K562 (cell line): Measurements from ENCODE around the gene RCOR2. TPM values are rescaled to one million over a fixed set of nuclear protein-coding genes. Genes with fewer than 3 reads are reported as not detected.

Experiments
- GABPB2 ChIP-seq: fragments of 250-450 bp; sonication (Bioruptor Pico); conservative IDR thresholded peaks from 2 replicates; pipeline ENCODE4 v1.5.1; 2021; ENCODE audit warnings: mild to moderate bottlenecking
- MYC ChIP-seq, 2 experiments: fragments of 250-450 bp in 1 of 2; sonication (Bioruptor Pico) in 1 of 2; IDR thresholded peaks; 2 replicates each; pipeline versions ENCODE4 v1.5.1 to v1.6.1; 2012 to 2021; ENCODE audit warnings: low read depth in 2 of 2, borderline replicate concordance in 1 of 2, improper control_type of control experiment in 1 of 2, low read length in 1 of 2, mild to moderate bottlenecking in 1 of 2, moderate library complexity in 1 of 2
- SMARCA4 ChIP-seq: fragments of 450-650 bp; IDR thresholded peaks from 2 replicates; pipeline ENCODE4 v1.6.1; 2016
- ZBTB17 ChIP-seq: fragments of 450-650 bp; formaldehyde crosslinking; IDR thresholded peaks from 2 replicates; pipeline ENCODE4 v1.4.0; 2020; ENCODE audit warnings: mild to moderate bottlenecking
- polyA plus RNA-seq, 8 experiments: library from polyadenylated mRNA; depleted of rRNA in 4 of 8; stranded (reverse) in 5 of 8; unstranded in 3 of 8; fragments of >200 nt; fragmentation: Nextera tagmentation in 2 of 8; fragmentation: Illumina TruSeq in 1 of 8; extraction: Ambion mirVana in 2 of 8; extraction: Trizol in 1 of 8; gene quantifications; 2 replicates each; pipeline versions ENCODE4 v1.2.1 to v1.2.3, GENCODE V29; 2011 to 2014; ENCODE audit warnings: inconsistent platforms in 1 of 8, missing spikeins in 1 of 8
- total RNA-seq, 7 experiments: library from RNA; depleted of rRNA in 6 of 7; stranded (reverse); fragments of >200 nt in 6 of 7; fragmentation: Illumina TruSeq in 2 of 7; extraction: Trizol in 2 of 7; gene quantifications; 2 replicates each; pipeline versions ENCODE4 v1.2.1 to v1.2.3, GENCODE V29; 2011 to 2021; ENCODE audit warnings: low replicate concordance in 1 of 7
- TF ChIP-seq, protein P1 (sequence below): fragments of 200-600 bp; sonication (generic); IDR thresholded peaks from one replicate; pipeline ENCODE4 v1.6.1; 2012; ENCODE audit warnings: mild to moderate bottlenecking, low read depth, low read length, inconsistent platforms
- TF ChIP-seq, protein P2 (sequence below): fragments of 450-650 bp; IDR thresholded peaks from 2 replicates; pipeline ENCODE4 v1.6.1; 2017; ENCODE audit warnings: antibody characterized with exemption
- TF ChIP-seq, protein P3 (sequence below): fragments of 200-400 bp; formaldehyde crosslinking; IDR thresholded peaks from 2 replicates; pipeline ENCODE4 v1.6.1; 2017; ENCODE audit warnings: mild to moderate bottlenecking, low read depth, low read length, moderate library complexity
- TF ChIP-seq, protein P4 (sequence below): fragments of 250-450 bp; sonication (Bioruptor Pico); IDR thresholded peaks from 2 replicates; pipeline ENCODE4 v1.8.0; 2022; ENCODE audit warnings: moderate library complexity, mild to moderate bottlenecking, inconsistent platforms

RCOR2 gene
- total and polyA plus RNA-seq, 9 of the 15 experiments (the other 6 are each of a cell fraction or from before 2014, with no cell fraction given): 0.04 to 6.5 (median 2.5) TPM; not detected in 1

DNA sequence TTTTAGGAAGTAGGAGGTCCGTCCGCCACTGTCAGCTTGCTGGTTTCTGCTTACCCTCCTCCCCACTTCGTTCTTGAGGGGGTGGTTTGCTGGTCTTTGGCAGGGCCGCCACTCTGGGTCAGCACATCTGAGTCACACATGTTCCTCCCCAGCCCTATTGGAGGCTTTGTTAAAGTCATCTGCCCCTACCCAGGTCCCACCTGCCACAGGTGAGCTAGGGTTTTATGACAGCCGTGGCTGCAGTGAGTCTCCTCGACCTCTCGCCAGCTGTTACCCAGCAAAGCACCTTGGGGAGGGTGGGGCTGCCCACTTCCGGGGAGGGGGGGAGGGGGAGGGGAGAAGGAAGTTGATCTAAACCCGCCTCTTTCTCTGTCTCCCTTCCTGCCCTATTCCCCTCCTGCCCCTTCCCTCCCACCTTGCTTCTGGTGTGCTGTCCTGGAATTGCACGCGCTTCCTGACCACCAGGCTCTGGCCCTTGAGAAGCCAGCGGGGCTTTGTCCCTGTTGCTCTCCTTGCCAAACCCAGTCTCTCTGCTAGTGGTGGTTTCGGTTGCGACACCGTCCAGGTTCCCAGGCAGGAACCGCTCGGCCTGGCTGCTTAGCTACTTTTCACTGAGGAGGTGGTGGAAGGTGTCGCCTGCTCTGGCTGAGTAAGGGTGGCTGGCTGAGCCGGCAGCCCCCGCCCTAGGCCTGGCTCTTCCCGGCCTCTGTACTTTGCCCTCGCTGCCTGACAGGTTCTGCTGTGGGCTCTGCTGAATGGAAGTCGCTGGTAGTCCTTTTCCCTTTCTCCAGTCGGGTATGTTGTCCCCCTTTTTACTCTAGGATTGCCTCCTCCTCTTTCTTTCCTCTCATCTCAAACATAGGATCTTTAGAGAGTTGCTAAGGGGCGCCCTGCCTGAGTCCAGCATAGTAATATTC lies 28.5 kb downstream of the RCOR2 start (continued):
- TF ChIP-seq, protein P1, sequence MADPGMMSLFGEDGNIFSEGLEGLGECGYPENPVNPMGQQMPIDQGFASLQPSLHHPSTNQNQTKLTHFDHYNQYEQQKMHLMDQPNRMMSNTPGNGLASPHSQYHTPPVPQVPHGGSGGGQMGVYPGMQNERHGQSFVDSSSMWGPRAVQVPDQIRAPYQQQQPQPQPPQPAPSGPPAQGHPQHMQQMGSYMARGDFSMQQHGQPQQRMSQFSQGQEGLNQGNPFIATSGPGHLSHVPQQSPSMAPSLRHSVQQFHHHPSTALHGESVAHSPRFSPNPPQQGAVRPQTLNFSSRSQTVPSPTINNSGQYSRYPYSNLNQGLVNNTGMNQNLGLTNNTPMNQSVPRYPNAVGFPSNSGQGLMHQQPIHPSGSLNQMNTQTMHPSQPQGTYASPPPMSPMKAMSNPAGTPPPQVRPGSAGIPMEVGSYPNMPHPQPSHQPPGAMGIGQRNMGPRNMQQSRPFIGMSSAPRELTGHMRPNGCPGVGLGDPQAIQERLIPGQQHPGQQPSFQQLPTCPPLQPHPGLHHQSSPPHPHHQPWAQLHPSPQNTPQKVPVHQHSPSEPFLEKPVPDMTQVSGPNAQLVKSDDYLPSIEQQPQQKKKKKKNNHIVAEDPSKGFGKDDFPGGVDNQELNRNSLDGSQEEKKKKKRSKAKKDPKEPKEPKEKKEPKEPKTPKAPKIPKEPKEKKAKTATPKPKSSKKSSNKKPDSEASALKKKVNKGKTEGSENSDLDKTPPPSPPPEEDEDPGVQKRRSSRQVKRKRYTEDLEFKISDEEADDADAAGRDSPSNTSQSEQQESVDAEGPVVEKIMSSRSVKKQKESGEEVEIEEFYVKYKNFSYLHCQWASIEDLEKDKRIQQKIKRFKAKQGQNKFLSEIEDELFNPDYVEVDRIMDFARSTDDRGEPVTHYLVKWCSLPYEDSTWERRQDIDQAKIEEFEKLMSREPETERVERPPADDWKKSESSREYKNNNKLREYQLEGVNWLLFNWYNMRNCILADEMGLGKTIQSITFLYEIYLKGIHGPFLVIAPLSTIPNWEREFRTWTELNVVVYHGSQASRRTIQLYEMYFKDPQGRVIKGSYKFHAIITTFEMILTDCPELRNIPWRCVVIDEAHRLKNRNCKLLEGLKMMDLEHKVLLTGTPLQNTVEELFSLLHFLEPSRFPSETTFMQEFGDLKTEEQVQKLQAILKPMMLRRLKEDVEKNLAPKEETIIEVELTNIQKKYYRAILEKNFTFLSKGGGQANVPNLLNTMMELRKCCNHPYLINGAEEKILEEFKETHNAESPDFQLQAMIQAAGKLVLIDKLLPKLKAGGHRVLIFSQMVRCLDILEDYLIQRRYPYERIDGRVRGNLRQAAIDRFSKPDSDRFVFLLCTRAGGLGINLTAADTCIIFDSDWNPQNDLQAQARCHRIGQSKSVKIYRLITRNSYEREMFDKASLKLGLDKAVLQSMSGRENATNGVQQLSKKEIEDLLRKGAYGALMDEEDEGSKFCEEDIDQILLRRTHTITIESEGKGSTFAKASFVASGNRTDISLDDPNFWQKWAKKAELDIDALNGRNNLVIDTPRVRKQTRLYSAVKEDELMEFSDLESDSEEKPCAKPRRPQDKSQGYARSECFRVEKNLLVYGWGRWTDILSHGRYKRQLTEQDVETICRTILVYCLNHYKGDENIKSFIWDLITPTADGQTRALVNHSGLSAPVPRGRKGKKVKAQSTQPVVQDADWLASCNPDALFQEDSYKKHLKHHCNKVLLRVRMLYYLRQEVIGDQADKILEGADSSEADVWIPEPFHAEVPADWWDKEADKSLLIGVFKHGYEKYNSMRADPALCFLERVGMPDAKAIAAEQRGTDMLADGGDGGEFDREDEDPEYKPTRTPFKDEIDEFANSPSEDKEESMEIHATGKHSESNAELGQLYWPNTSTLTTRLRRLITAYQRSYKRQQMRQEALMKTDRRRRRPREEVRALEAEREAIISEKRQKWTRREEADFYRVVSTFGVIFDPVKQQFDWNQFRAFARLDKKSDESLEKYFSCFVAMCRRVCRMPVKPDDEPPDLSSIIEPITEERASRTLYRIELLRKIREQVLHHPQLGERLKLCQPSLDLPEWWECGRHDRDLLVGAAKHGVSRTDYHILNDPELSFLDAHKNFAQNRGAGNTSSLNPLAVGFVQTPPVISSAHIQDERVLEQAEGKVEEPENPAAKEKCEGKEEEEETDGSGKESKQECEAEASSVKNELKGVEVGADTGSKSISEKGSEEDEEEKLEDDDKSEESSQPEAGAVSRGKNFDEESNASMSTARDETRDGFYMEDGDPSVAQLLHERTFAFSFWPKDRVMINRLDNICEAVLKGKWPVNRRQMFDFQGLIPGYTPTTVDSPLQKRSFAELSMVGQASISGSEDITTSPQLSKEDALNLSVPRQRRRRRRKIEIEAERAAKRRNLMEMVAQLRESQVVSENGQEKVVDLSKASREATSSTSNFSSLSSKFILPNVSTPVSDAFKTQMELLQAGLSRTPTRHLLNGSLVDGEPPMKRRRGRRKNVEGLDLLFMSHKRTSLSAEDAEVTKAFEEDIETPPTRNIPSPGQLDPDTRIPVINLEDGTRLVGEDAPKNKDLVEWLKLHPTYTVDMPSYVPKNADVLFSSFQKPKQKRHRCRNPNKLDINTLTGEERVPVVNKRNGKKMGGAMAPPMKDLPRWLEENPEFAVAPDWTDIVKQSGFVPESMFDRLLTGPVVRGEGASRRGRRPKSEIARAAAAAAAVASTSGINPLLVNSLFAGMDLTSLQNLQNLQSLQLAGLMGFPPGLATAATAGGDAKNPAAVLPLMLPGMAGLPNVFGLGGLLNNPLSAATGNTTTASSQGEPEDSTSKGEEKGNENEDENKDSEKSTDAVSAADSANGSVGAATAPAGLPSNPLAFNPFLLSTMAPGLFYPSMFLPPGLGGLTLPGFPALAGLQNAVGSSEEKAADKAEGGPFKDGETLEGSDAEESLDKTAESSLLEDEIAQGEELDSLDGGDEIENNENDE: no peak
- TF ChIP-seq, protein P2, sequence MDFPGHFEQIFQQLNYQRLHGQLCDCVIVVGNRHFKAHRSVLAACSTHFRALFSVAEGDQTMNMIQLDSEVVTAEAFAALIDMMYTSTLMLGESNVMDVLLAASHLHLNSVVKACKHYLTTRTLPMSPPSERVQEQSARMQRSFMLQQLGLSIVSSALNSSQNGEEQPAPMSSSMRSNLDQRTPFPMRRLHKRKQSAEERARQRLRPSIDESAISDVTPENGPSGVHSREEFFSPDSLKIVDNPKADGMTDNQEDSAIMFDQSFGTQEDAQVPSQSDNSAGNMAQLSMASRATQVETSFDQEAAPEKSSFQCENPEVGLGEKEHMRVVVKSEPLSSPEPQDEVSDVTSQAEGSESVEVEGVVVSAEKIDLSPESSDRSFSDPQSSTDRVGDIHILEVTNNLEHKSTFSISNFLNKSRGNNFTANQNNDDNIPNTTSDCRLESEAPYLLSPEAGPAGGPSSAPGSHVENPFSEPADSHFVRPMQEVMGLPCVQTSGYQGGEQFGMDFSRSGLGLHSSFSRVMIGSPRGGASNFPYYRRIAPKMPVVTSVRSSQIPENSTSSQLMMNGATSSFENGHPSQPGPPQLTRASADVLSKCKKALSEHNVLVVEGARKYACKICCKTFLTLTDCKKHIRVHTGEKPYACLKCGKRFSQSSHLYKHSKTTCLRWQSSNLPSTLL: no peak
- TF ChIP-seq, protein P3, sequence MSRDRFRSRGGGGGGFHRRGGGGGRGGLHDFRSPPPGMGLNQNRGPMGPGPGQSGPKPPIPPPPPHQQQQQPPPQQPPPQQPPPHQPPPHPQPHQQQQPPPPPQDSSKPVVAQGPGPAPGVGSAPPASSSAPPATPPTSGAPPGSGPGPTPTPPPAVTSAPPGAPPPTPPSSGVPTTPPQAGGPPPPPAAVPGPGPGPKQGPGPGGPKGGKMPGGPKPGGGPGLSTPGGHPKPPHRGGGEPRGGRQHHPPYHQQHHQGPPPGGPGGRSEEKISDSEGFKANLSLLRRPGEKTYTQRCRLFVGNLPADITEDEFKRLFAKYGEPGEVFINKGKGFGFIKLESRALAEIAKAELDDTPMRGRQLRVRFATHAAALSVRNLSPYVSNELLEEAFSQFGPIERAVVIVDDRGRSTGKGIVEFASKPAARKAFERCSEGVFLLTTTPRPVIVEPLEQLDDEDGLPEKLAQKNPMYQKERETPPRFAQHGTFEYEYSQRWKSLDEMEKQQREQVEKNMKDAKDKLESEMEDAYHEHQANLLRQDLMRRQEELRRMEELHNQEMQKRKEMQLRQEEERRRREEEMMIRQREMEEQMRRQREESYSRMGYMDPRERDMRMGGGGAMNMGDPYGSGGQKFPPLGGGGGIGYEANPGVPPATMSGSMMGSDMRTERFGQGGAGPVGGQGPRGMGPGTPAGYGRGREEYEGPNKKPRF: no peak
- TF ChIP-seq GABPB2 (no peak), MYC (IDR thresholded peaks at IDR 0.05; ENCODE audit: low read depth, low read length) (peak; percentile 44; the same call in 1 of the 2 replicates), MYC (CRISPR knock-in tag; IDR thresholded peaks at IDR 0.05; ENCODE audit: borderline replicate concordance, low read depth) (no peak), SMARCA4 (no peak), ZBTB17 (CRISPR knock-in tag) (no peak)
- TF ChIP-seq, protein P4, sequence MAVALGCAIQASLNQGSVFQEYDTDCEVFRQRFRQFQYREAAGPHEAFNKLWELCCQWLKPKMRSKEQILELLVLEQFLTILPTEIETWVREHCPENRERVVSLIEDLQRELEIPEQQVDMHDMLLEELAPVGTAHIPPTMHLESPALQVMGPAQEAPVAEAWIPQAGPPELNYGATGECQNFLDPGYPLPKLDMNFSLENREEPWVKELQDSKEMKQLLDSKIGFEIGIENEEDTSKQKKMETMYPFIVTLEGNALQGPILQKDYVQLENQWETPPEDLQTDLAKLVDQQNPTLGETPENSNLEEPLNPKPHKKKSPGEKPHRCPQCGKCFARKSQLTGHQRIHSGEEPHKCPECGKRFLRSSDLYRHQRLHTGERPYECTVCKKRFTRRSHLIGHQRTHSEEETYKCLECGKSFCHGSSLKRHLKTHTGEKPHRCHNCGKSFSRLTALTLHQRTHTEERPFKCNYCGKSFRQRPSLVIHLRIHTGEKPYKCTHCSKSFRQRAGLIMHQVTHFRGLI (CRISPR knock-in tag): no peak
